CD4-positive, alpha-beta T cell treated with Interleukin-17A for 1 hour (primary cell): ENCODE measurements around the gene TRIM34.

Experiments
- DNase-seq: peaks from one replicate; pipeline ENCODE4 v3.0.0-alpha.2; 2020

TRIM34 gene

GRCh38 chr11:5688482-5688881, 63.7 kb downstream of the TRIM34 start:
- no peak for DNase-seq

- peak; percentile 78 for DNase-seq
Measured at GRCh38 chr11:5689551-5689983, 64.8 kb downstream of the TRIM34 start, which contains the start of gene TRIM22. TSS of gene TRIM22 (plus strand) at chr11:5689790. CDS start at chr11:5696233, 6,443 bp downstream.

GRCh38 chr11:5690216-5690615, 65.4 kb downstream of the TRIM34 start:
- no peak for DNase-seq

GRCh38 chr11:5690736-5691135, 65.9 kb downstream of the TRIM34 start:
- peak; percentile 12 for DNase-seq

- peak; percentile 21 for DNase-seq
Measured at GRCh38 chr11:5691238-5691963, 66.6 kb downstream of the TRIM34 start.

GRCh38 chr11:5691964-5692361, 67.2 kb downstream of the TRIM34 start:
- DNase-seq: peak; percentile 35
